ENCODE results near the gene GCNA. TPM values are rescaled to one million over a fixed set of nuclear protein-coding genes. Genes with fewer than 3 reads are reported as not detected.

Gene GCNA
- total RNA-seq, 4 donors from 2014 or later, result 2.8 to 12.9 (median 8.8) TPM

- WGBS, 2 donors, result 92 to 94% methylated on average over 2 of the region's 2 CpGs
- no peak for TF ChIP-seq POLR2A (IDR thresholded peaks at IDR 0.05)
- no peak for TF ChIP-seq CTCF (IDR thresholded peaks at IDR 0.05)
- TF ChIP-seq EP300 (IDR thresholded peaks at IDR 0.05), result no peak
- Histone ChIP-seq H3K27me3 (no peaks in the 10 kb centered on the region), H3K27ac (no peak overlapping the region), H3K9me3 (no peaks in the 10 kb centered on the region), H3K36me3 (peaks cover 0 to 65% (median 0%) of the 10 kb centered on the region in 3 donors), H3K4me3 (no peak overlapping the region), H3K4me1 (no peaks in the 10 kb centered on the region)
- no peak for DNase-seq (ENCODE audit: low spot score in 2 of 2)
These were observed 21.7 kb downstream of the GCNA start for GRCh38 chrX:71599965-71600364.

- no peak overlapping the region for H3K4me3 ChIP-seq
- no peaks in the 10 kb centered on the region for H3K9me3 ChIP-seq
- H3K27ac ChIP-seq, result no peak overlapping the region
- H3K36me3 ChIP-seq, result peaks cover 0 to 80% (median 0%) of the 10 kb centered on the region in 3 donors
- no peak for DNase-seq (ENCODE audit: low spot score in 2 of 2)
- H3K4me1 ChIP-seq, result no peaks in the 10 kb centered on the region
- H3K27me3 ChIP-seq, result no peaks in the 10 kb centered on the region
- WGBS, 2 donors, result 92 to 93% methylated on average over 33 of the region's 33 CpGs
- TF ChIP-seq EP300 (IDR thresholded peaks at IDR 0.05) (no peak), CTCF (IDR thresholded peaks at IDR 0.05) (no peak), POLR2A (IDR thresholded peaks at IDR 0.05) (no peak)
These were observed 25.4 kb downstream of the GCNA start for GRCh38 chrX:71603618-71604017.

- H3K27me3 ChIP-seq, result no peaks in the 10 kb centered on the region
- no peak for DNase-seq (ENCODE audit: low spot score in 2 of 2)
- H3K4me3 ChIP-seq, result no peak overlapping the region
- H3K9me3 ChIP-seq, result no peaks in the 10 kb centered on the region
- H3K36me3 ChIP-seq, result peaks cover 0 to 79% (median 0%) of the 10 kb centered on the region in 3 donors
- no peak overlapping the region for H3K27ac ChIP-seq
- TF ChIP-seq EP300 (IDR thresholded peaks at IDR 0.05) (no peak), POLR2A (IDR thresholded peaks at IDR 0.05) (no peak), CTCF (IDR thresholded peaks at IDR 0.05) (no peak)
- WGBS, 2 donors, result 93 to 96% methylated on average over 10 of the region's 10 CpGs
- H3K4me1 ChIP-seq, result no peaks in the 10 kb centered on the region
These were observed 25.9 kb downstream of the GCNA start for GRCh38 chrX:71604141-71604540.

DNA sequence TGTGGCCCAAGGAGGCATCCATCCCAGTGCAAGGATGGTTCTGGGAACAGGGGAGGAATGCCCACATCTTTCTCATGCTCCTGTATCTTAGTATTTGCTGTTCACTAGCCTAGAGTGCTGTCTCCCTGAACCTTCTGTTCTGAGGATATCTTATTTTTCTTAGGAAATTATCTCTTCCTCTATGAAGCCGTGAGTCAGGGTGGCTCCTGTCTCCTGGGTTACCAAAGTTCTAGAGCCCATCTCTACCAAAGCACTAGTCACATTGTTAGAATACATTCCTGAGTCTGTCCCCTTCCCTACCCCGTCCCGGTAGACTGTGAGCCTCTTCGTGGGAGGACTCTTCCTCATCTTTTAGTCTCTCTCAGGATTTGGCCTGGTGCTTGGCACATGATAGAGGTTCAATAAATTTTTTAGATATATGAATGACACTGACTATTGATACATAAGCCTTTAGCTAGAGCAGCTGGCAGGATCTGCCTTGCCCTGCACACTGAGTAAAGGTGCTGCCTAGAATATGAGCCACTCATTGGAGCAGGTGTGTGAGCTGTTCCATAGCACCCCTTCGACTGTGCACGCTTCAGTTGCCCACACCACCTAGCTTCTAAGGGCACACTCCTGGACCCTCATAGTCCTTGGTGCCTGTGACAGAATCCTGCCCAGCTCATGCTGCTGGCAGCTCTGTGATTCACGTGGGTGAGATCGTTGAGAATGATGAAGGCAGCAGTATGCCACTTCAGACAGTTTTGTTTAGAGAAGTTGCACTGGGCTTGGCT lies 26.7 kb downstream of the GCNA start:
- H3K4me1 ChIP-seq, result no peaks in the 10 kb centered on the region
- H3K4me3 ChIP-seq, result no peak overlapping the region
- H3K9me3 ChIP-seq, result no peaks in the 10 kb centered on the region
- no peak for TF ChIP-seq POLR2A (IDR thresholded peaks at IDR 0.05)
- no peak for TF ChIP-seq CTCF (IDR thresholded peaks at IDR 0.05)
- no peak for TF ChIP-seq EP300 (IDR thresholded peaks at IDR 0.05)
- H3K27me3 ChIP-seq, result no peaks in the 10 kb centered on the region
- 90% methylated on average over 4 to 8 of the region's 8 CpGs for WGBS, 2 donors
- H3K27ac ChIP-seq, result no peak overlapping the region
- H3K36me3 ChIP-seq, result peaks cover 0 to 84% (median 0%) of the 10 kb centered on the region in 3 donors
- DNase-seq (ENCODE audit: low spot score in 2 of 2), result no peak

GRCh38 chrX:71606536-71607216 lies 28.4 kb downstream of the GCNA start:
- Histone ChIP-seq H3K36me3 (peaks cover 0 to 86% (median 0%) of the 10 kb centered on the region in 3 donors), H3K9me3 (no peaks in the 10 kb centered on the region), H3K4me1 (no peaks in the 10 kb centered on the region), H3K27me3 (no peaks in the 10 kb centered on the region), H3K4me3 (no peak overlapping the region), H3K27ac (no peak overlapping the region)
- no peak for DNase-seq (ENCODE audit: low spot score in 2 of 2)
- 49 to 66% methylated on average over 7 to 9 of the region's 9 CpGs for WGBS, 2 donors
- TF ChIP-seq POLR2A (IDR thresholded peaks at IDR 0.05) (no peak), CTCF (IDR thresholded peaks at IDR 0.05) (no peak), EP300 (IDR thresholded peaks at IDR 0.05) (no peak)
